Cerebellar nuclear complex (tissue), 1 donor: Measurements from ENCODE around the gene TRAP1.

ENCODE experiments used
- DNase-seq, 2 experiments: peaks; one replicate each; lab custom pipeline; 2025; lab: John Stamatoyannopoulos, UW

The TRAP1 gene

DNA sequence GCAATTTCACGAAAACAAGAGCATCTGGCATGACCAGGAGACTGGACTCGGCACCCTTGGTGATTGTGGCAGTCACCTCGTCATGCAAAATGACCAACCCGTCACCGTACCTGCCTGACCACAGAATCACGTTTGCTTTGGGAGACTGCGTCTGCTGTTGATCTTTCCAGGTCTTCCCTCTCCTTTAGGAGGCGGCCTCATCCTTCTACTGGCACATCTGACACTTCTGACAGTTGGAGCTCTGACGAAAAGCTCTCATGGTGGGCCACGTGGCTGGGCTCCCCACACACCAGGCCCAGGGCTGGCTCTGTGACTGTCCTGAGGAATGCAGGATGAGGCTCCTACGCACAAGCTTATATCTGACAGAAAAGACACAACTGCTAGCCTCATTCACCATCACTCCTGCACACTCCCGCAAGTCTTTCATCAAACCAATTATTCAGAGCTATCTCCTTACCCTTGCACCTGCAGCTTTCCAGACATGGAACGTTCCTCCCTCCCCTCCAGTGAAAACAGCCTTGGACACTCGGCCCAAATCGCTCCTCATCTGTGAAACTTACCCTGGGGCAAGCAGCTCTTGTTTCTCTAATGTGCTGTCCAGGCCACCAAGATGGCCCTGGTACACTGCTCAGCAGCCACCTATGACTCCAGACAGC is 3.6 kb downstream of the TRAP1 start:
- DNase-seq: no peak

DNA sequence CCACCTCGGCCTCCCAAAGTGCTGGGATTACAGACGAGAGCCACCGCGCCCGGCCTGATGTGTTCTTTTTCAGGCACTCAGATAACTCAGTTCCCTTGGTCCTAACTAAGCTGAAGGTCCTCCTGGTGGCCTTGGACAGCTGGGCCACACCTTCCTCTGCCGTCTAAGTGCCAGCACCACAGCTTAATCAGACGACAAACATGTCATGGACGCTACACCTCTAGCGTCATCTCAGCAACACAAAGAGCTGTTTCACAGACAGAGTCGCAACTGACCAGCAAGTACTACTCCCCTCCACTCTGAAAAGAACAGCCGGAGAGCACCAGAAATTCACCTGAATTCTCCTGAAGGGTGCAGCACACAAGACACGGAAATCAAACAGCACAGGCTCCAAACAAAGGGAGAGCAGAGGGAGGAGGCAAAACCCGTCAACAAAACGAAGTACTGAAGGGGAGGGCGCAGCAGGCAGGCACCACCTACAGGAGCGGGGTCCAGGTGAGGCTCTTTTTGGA is 4.4 kb downstream of the TRAP1 start:
- DNase-seq: no peak

DNA sequence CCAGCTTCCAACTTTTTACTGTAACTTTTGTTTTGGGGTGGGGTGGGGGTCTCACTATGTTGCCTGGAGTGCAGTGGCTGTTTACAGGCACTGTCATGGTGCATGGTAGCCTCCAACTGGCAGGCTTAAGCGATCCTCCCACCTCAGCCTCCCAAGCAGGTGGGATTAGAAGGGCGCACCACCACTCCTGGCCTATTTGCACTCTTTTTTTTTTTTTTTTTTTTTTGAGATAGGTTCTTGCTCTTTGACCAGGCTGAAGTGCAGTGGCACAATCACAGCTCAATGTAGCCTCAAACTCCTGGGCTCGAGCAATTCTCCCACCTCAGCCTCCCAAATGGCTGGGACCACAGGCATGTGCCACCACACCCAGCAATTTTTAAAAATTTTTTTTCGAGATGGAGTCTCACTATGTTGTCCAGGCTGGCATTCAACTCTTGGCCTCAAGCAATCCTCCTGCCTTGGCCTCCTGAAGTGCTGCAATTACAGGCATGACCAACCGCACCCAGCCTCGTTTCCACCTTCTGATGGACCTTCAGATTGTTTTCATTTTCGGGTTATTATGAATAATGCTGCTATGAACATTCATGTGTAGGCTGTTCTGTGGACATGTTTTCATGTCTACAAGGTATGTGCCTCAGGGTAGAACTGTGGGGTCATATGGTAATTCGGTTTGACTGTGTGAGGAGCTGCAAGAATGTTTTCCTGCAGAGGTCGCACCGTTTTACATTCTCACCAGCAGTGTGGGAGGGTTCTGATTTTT is 10.9 kb downstream of the TRAP1 start:
- no peak for DNase-seq

DNA sequence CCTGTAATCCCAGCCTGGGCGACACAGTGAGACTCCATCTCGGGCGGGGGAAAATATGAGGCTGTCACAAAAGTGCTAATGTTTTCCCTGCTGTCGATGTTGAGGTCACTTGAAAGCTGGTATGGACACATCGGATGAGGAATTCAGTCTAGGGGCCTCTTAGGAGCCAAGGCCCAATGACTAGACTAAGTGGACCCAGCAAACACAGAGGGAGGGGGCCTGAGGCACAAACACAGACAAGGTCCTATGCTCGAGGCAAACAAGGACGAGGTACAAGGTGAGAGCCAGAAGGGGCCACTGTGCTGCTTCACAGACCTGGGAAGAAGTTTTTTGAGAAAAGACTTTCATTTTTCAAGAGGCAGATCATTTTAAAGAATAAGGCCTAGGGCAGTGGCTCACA is 15.2 kb downstream of the TRAP1 start:
- no peak for DNase-seq

DNA sequence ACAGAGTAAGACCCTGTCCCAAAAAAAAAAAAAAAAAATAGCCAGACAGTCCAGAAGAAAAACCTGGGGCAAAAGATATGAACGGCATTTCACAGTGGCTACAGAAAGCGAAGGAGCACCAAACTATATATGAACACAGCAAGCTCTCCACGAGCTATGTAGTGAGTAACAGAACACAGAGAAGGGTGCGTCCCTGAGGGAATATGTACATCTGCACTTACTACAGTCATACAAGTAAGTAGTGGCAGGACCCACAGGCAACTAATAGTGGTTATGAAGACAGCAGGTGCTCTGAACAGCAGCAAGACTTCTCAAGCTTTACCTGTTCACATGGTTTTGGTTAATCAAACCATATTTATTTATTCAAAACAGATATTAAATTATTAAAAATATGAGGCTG is 15.8 kb downstream of the TRAP1 start:
- no peak for DNase-seq

DNA sequence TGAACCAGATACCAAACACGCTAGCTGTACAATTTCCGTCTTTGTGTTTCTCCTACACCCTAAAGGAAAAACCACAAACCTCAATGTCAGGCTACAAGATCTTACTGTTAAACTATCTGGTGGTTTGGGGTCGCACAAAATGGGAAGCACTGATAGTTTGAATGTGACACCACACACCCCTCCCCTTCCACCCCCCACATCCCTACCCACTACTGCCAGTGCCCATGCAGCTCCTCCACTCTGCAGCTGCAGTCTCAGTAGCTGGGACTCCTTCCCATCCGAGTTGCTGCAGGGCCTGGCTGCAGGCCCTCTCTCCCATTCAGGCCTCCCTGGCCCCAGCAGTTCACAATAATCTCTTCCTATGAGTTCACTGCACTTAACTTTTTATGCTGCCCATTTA is 18.4 kb downstream of the TRAP1 start:
- DNase-seq: no peak

DNA sequence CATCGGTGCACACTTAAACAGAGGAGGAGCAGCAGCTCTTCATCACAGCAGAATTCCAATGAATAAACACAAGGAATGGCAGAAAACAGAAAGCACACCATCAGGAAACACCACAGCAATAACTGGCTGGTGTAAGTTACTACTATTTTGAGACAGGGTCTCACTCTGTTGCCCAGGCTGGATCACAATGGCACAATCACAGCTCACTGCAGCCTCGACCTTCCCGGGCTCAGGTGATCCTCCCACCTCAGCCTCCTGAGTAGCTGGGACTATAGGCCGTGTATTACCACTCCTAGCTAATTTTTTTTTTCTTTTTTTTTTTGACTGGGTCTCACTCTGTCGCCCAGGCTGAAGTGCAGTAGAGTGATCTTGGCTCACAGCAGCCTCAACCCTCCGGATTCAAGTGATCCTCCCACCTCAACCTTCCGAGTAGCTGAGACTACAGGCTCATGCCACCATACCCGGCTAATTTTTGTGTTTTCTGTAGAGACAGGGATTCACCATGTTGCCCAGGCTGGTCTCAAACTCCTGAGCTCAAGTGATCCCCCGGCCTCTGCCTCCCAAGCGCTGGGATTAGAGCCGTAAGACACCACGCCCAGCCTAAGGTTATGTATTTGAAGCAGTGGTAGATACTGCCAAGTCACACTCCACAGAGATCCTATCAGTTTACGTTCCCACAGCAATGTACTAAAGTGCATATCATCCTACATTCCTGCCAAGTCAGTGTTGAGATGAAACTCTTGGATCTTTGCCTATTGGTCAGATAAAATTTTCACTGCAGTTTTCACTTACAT is 20.7 kb downstream of the TRAP1 start:
- no peak for DNase-seq

DNA sequence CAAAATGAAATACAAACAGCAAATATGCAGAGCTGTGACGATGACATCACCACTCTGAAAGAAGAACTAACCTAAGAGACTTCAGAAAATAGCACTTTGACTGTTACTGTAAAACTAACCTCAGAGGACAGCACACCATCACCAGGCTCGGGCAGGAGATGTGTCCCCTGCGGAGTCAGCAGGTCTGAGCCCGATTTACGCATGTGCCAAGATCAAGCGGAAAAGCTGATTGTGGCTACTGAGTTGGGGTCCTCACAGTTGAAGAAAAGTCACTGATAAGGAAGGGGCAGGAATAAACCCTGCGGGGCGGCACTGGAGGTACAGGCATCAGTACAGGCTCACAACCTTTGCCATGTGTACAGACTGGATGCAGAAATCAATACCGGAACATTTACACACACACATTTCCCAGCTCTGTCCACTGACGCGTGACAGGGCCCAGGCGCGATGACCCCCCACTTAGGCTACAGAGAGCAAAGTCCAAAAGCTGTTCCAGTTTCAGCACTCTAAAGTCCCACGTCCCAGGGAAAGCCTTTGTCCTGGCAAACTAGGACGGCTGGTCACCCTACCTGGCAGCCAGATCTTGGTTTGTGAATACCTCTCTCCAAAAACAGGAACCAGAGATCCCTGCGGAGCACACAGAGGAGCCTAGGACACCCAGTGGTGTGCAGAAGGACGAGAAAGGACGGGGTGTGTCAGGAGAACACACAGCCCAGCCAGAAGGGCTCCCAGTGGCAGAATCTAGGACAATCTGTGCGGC is 21.5 kb downstream of the TRAP1 start:
- DNase-seq: no peak

DNA sequence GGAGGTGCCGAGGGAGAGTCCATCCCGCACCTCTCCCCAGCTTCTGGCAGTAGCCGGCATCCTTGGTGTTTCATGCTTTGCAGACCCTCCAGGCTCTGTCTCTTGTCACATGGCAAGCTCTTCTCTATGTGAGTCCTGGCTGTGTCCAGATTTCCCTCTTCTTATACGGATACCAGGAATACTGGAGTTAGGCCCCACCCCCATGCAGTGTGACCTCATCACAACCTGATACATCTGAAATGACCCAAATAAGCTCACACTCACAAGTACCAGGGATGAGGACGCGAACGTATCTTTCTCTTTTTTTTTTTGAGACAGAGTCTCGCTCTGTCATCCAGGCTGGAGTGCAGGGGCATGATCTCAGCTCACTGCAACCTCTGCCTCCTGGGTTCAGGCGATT is 23.3 kb downstream of the TRAP1 start:
- no peak for DNase-seq

DNA sequence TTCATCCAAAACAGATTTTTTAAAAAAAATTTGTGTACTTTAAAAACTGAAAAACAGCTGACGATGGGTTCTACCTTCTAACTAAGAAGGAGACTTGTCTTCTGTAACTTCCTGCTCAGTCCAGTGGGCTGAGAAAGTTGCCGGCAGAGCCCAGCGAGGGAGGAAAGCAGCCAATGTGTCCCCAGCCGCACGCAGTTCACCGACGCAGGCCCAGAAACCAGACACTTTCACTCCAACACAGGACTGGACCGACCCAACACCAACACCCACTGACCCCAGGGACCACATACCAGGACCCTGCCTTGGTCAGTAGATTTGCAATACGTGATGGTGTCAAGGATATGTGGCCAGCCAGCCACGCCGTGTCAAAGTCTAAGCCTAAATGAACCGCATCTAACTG is 25.6 kb downstream of the TRAP1 start:
- DNase-seq: no peak

DNA sequence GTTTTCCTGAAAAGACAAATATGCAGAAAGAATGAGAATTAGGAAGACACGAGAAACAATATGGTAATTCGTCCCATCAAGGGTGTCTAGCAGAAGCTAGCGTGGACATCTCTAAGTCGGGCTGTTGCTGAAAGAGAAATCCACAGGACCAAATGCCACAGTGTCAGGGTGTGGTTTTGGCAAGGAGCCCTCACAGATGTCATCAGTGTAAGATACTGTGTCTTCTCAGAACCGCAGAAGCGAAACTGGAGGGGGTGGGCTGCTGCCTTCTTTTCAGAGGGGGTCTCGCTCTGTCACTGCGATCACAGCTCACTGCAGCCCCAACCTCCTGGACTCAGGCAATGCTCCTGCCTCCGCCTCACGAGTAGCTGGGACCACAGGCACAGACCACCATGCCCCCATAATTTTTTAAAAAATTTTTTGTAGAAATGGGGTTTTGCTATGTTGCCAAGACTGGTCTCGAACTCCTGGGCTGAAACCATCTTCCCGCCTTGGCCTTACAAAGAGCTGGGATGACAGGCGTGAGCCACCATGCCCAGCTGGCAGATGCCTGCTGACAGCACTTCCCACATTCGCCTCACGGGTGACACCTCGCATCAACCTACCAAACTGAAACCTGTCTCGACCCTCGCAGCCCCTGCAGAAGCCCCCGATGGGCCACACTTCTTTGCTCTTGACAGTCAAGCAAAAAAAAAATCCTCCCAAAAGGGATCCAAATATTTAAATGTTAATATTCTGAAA is 26.2 kb downstream of the TRAP1 start:
- DNase-seq: no peak

DNA sequence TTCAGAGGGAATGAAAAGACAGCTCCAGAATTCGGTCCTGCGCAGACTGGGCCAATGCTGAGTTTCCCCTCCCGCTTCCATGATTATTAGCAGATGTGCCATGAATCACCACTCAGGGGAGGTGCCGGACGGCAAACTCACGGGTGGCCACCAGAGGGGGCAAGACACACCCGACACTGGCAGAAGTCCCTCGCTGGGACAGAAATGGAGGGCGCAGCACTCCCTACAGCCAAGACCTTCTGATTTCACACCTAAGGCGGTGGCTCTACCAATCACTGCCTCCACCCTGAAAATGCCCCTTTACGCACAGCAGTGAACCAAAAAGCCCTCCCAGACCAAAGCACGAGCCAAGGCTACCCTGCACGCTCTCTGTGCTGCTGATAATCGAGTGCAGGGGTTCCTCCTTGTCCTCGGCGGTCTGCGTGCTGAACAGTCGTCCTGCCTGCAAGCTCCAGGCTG is 26.8 kb downstream of the TRAP1 start:
- DNase-seq: peak in 1 of 2 experiments; percentile 43

DNA sequence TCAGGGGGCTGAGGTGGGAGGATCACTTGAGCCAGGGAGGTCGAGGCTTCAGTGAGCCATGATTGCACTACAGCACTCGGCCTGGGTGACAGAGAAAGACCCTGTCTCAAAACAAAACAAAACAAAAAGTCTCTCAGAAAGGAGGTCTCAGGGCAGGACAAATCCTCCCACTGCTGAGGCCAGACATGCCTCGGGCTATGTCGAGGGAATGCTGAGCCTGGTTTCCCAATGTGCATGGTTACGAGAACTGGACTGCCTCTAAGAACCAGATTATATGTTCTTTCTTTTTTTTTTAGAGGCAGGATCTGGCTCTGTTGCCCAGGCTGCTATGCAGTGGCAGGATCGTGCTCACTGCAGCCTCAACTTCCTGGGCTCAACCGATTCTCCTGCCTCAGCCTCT is 27.6 kb downstream of the TRAP1 start:
- no peak for DNase-seq

DNA sequence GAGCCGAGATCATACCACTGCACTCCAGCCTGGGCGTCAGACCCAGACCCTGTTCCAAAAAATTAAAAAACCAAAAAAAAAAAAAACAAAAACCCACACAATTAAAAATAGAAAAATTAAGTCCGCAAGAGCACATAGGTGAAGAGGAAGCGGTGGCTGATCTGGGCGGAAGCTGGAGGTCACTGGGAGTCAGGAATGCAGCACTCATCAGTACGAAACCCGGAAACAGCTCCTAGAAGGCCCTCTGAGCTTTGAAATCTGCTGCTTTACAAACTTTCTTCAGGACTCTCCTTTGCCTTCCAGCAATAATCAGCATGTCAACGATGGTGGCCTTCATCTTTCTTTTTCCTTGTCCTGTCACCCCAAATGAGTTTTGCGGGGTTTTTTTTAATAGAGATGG is 29.5 kb downstream of the TRAP1 start:
- no peak for DNase-seq

DNA sequence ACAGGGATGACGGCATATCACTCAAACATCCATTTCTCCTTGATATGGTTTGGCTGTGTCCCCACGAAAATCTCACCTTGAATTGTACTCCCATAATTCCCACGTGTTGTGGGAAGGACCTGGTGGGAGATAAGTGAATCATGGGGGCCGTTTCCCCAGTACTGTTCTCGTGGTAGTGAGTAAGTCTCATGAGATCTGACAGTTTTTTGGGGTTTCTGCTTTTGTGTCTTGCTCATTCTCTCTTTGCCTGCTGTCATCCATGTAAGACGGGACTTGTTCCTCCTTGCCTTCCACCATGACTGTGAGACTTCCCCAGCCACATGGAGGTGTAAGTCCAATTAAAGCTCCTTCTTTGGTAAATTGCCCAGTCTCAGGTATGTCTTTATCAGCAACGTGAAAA is 30.3 kb downstream of the TRAP1 start:
- DNase-seq: no peak

DNA sequence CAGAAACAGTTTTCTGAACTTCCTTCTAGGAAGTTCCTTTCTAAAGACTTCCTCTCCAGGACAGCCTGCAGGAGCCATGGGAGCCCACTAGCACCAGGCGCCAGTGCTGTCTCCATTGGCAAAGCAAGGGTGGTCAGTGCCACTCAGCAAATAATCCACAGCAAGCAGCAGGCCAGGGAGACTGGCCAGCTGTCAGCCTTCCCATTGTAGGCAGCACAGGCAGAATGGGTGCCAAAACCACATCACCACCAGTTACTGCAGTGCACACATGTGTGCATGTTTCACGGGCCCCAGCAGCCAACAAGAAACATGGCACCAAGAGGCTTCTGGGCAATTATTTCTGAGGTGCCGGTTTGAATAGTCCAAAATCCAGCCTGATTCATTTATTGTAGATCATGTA is 36.1 kb downstream of the TRAP1 start:
- no peak for DNase-seq

DNA sequence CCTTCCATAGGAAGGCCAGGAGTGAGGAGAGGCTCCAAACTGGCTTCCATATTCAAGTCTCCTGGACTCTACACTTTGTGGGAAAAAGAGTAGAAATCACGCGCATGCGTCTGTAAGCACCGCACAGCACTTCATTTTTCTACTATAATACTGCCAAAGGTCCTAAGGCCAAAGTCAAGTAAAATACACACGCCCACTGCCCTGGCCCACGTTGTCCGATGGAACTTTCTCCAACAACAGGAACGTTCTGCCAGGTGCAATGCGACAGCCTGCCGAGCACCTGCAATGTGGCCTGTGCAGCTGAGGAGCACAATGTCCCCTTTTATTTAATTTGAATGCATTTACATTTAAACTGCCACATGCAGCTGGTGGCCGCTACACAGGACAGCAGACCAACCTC is 39.3 kb downstream of the TRAP1 start:
- no peak for DNase-seq

DNA sequence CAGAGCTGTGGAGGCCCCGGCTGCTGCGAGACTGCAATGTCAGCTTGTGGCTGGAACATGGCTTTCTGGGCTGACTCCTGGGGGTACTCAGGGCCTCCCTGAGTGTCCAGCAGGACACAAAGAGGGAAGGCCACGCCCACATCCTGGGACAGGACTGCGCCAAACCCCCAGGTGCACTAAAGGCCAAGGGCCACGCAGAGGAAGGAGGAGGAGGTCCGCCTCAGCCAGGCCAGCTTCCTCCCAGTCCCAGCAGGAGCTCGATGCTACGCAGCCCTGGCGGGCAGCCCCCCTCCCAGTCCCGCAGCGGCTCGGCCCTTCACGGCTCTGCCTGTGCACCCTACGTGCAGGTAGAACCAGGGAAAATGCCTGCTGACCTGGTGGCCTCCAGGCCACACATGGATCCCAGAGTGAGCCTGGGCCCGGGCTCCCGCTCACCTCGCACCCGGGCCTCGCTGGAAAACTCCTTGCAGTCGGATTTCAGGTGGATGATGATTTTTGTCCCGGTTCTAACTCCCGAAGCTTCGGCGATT is 41.7 kb downstream of the TRAP1 start:
- DNase-seq: no peak

DNA sequence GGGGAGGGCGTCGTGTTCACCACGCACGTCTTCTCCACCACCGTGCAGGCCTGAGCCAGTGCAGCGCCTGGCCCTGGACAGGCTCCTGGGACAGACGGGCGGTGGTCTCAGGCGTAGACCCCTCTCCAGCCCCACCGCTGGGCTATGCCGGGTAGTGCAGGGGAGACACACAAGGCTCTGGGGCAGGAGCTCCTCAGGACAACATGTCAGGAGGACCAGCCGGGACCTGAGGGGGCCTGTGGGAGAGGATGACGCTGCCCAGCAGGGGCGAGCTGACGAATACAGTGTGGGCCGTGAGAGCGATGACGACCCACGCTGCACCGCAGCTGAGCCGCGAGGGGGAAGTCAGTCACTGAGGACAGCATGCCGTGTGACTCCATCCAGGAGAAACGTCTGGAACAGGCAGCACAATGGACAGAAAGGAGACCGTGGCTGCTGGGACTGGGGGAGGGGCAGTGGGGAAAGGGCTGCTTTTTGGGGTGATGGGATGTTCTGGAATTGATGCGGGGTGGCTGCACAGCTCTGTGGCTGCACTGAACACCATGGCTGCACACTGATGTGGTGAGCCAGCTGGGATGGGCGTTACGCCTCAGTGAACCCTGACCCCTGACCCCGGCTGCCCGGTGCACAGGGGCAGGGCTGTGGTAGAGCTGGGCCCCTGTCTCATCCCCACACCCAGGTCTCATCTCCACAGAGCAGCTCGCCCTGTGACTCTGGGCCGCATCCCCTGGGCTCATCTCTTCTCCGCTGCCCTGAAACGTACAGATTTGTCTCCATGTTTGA is 42.6 kb downstream of the TRAP1 start:
- no peak for DNase-seq

DNA sequence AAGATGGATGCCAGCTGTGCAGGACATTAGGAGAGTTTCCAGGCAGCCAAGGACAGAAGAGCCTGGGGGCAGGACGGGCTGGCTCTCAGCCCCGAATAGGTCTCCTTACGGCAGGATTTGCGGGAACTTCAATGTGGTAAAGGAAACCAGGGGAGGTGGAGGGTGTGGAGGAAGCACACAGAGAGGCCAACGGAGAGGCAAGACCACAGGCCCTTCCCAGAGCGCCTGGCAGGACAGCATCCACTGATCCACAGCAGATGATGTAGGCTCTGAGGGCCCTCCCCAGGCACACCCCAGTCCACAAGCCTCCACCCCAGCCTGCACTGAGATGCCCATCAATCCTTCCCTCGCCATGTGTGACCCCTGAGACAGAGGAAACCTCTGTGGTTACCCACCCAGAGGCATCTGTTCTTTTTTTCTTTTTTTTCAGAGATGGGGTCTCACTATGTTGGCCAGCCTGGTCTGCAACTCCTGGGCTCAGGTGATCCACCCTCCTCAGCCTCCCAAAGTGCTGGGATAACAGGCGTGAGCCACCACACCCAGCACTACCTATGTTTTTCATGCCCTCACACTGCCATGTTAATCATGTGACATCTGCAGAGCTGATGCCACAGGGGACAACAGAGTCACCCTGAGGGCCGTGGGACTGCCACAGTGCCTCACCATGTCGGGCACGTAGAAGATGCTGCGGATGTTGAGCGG is 43.5 kb downstream of the TRAP1 start:
- DNase-seq: no peak
